Measurements from ENCODE around the gene ATP5F1C. TPM values are rescaled to one million over a fixed set of nuclear protein-coding genes. Genes with fewer than 3 reads are reported as not detected.

The ATP5F1C gene
- total and polyA plus RNA-seq, 2 experiments from 2014 or later, result 332 to 537 TPM

GRCh38 chr10:7804741-7805140, 16.8 kb downstream of the ATP5F1C start (continued):
- TF ChIP-seq, protein P1, sequence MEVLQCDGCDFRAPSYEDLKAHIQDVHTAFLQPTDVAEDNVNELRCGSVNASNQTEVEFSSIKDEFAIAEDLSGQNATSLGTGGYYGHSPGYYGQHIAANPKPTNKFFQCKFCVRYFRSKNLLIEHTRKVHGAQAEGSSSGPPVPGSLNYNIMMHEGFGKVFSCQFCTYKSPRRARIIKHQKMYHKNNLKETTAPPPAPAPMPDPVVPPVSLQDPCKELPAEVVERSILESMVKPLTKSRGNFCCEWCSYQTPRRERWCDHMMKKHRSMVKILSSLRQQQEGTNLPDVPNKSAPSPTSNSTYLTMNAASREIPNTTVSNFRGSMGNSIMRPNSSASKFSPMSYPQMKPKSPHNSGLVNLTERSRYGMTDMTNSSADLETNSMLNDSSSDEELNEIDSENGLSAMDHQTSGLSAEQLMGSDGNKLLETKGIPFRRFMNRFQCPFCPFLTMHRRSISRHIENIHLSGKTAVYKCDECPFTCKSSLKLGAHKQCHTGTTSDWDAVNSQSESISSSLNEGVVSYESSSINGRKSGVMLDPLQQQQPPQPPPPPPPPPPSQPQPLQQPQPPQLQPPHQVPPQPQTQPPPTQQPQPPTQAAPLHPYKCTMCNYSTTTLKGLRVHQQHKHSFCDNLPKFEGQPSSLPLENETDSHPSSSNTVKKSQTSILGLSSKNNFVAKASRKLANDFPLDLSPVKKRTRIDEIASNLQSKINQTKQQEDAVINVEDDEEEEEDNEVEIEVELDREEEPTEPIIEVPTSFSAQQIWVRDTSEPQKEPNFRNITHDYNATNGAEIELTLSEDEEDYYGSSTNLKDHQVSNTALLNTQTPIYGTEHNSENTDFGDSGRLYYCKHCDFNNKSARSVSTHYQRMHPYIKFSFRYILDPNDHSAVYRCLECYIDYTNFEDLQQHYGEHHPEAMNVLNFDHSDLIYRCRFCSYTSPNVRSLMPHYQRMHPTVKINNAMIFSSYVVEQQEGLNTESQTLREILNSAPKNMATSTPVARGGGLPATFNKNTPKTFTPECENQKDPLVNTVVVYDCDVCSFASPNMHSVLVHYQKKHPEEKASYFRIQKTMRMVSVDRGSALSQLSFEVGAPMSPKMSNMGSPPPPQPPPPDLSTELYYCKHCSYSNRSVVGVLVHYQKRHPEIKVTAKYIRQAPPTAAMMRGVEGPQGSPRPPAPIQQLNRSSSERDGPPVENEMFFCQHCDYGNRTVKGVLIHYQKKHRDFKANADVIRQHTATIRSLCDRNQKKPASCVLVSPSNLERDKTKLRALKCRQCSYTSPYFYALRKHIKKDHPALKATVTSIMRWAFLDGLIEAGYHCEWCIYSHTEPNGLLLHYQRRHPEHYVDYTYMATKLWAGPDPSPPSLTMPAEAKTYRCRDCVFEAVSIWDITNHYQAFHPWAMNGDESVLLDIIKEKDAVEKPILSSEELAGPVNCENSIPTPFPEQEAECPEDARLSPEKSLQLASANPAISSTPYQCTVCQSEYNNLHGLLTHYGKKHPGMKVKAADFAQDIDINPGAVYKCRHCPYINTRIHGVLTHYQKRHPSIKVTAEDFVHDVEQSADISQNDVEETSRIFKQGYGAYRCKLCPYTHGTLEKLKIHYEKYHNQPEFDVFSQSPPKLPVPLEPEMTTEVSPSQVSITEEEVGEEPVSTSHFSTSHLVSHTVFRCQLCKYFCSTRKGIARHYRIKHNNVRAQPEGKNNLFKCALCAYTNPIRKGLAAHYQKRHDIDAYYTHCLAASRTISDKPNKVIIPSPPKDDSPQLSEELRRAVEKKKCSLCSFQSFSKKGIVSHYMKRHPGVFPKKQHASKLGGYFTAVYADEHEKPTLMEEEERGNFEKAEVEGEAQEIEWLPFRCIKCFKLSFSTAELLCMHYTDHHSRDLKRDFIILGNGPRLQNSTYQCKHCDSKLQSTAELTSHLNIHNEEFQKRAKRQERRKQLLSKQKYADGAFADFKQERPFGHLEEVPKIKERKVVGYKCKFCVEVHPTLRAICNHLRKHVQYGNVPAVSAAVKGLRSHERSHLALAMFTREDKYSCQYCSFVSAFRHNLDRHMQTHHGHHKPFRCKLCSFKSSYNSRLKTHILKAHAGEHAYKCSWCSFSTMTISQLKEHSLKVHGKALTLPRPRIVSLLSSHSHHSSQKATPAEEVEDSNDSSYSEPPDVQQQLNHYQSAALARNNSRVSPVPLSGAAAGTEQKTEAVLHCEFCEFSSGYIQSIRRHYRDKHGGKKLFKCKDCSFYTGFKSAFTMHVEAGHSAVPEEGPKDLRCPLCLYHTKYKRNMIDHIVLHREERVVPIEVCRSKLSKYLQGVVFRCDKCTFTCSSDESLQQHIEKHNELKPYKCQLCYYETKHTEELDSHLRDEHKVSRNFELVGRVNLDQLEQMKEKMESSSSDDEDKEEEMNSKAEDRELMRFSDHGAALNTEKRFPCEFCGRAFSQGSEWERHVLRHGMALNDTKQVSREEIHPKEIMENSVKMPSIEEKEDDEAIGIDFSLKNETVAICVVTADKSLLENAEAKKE (CRISPR knock-in tag; IDR thresholded peaks at IDR 0.05), result no peak
- TF ChIP-seq POLR2AphosphoS5 (IDR thresholded peaks at IDR 0.05; ENCODE audit: low read depth) (no peak), CREB1 (CRISPR knock-in tag; IDR thresholded peaks at IDR 0.05; ENCODE audit: low read depth) (no peak), ETS1 (IDR thresholded peaks at IDR 0.05) (no peak)

DNA sequence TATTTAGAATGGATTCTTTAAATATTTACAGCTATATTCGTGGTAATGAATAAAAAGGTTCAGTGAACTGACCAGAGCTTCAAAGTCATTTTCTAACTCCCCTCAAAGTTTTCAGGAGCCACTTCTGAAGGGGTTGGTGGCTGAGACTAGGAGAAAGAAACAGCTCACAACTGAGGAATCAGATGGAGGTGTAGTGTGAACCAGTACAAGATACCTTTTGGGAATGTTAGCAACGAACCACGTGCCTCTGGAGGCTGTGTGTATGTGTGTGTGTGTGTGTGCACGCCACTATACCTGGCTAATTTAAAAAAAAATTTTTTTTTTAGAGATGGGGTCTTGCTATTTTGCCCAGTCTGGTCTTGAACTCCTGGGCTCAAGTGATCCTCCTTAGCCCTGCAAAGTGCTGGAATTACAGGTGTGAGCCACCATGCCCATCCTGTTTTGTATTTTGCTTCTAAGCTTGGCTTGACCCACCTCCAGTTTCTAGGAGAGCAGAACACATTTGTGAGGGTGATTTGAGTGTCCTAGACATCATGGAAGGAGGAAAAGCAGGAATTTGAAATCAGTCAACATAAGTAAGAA, 20.8 kb downstream of the ATP5F1C start:
- Mint-ChIP-seq H3K4me1 (peaks cover 17% of the 10 kb centered on the region), H3K4me3 (no peak overlapping the region), H3K27ac (no peak overlapping the region), H3K36me3 (ENCODE audit: low read depth) (peaks cover 29% of the 10 kb centered on the region), H3K9me3 (no peaks in the 10 kb centered on the region), H3K27me3 (ENCODE audit: insufficient read depth, low read depth, poor library complexity) (peaks cover 7% of the 10 kb centered on the region)
- no peaks in the 10 kb centered on the region for H3F3A ChIP-seq (replicated peaks; ENCODE audit: low read depth)
- H3K4me2 ChIP-seq, result no peak overlapping the region
- ATAC-seq (no peak), DNase-seq (ENCODE audit: low spot score) (no peak)
- H4K20me1 ChIP-seq (replicated peaks; ENCODE audit: insufficient read depth), result peaks cover 13% of the 10 kb centered on the region
- no peaks in the 10 kb centered on the region for H3K27me3 ChIP-seq (ENCODE audit: insufficient read depth)
- no peak overlapping the region for H3K27ac ChIP-seq (ENCODE audit: low read depth)
- H3K4me1 ChIP-seq (ENCODE audit: insufficient read depth), result peaks cover 5% of the 10 kb centered on the region; the same call in 1 of the 2 replicates
- no peaks in the 10 kb centered on the region for H3K9me2 ChIP-seq (ENCODE audit: insufficient read depth)
- H3K4me3 ChIP-seq, result no peak overlapping the region
- H2AFZ ChIP-seq, result no peak overlapping the region
- peak; percentile 13; the same call in 1 of the 2 replicates for TF ChIP-seq POLR2AphosphoS5 (IDR thresholded peaks at IDR 0.05; ENCODE audit: low read depth)
- TF ChIP-seq ETS1 (IDR thresholded peaks at IDR 0.05), result no peak
- H3K79me2 ChIP-seq (replicated peaks; ENCODE audit: insufficient read depth), result no peaks in the 10 kb centered on the region
- peaks cover 25% of the 10 kb centered on the region for H3K36me3 ChIP-seq (ENCODE audit: insufficient read depth)

Measured in GM23338 (cell line).